Measurements from ENCODE around the gene TSSK6. TPM values are rescaled to one million over a fixed set of nuclear protein-coding genes. Genes with fewer than 3 reads are reported as not detected.

TSSK6 gene
- 1.8 TPM for total RNA-seq

DNA sequence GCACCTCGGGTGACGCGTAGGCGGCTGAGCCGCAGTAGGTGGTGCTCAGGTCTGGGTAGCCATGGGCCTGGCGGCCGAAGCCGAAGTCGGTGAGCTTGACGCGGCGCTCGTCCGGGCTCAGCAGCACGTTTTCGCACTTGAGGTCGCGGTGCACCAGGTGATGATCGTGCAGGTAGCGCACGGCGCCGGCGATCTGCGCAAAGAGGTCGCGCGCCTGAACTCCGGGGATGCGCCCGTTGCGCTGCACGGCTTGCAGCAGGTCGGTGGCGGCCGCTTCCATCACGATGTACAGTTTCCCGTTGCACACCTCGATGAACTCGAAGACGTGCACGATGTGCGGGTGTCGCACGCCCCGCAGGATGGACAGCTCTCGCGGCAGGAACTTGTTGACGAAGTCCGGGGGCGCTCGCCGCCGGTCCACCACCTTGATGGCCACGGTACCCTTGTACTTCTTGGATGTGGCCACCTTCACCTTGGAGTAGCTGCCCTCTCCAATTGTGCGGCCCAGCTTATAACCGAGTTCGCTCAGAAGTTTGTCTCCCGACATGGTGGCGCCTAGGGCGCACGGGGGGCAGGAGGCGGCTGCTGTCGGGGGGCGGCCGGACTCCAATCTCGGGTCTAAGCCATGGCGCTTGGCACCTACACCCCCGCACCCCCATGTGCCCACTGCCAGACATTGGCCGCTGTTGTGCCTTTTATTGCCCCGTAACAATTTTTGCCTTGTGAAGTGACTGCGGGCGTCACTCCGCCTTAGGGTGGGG, at the start of gene TSSK6:
TSS of gene TSSK6 (minus strand) at position 668 of the 761 bp plus-strand sequence. CDS start at position 547, 121 bp downstream.
- no peak for DNase-seq (ENCODE audit: low spot score)
- ATAC-seq = no peak

GRCh38 chr19:19563348-19563848, 48.0 kb upstream of the TSSK6 start:
- DNase-seq (ENCODE audit: low spot score) (no peak), ATAC-seq (no peak)

- no peak for ATAC-seq
- DNase-seq (ENCODE audit: low spot score) = no peak
These were observed 47.5 kb upstream of the TSSK6 start for GRCh38 chr19:19562665-19563347.

DNA sequence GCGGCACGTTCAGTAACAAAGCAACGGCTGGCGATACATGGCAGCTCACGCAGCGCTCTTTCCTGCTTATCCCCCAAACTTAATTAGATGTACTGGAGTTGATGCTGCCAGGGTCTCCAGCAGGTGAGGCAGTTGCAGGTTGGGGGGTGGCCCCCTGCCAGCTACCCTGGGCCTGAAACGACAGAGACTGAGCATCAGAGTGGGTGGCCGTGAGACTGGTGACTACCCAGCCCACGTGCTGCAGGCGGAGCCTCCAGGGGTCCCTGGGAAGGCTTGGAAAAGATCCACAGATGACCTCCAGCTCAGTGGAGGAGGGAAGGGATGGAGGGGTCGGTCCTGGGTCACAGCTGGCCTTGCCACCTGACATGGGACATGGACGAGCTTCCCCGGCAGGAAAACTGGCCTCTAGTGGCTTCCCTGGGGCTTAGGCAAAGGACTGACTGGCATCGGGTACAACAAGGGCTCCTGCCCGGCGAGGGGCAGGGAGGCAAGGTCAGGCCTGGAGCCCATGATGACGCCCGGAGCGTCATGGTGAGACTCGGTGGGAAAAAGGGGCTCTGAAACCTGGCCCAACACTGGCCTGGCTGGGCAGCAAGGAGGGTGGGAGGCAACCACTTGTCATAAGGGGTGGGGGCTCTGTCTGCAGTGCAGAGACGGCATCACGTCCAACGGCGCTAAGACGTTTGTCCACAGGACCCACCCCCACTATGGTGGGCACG, 46.8 kb upstream of the TSSK6 start:
- ATAC-seq (no peak), DNase-seq (ENCODE audit: low spot score) (no peak)

GRCh38 chr19:19559931-19560330, 44.6 kb upstream of the TSSK6 start:
- DNase-seq (ENCODE audit: low spot score) (no peak), ATAC-seq (no peak)

GRCh38 chr19:19558636-19559035, 43.3 kb upstream of the TSSK6 start:
- DNase-seq (ENCODE audit: low spot score) (no peak), ATAC-seq (no peak)

GRCh38 chr19:19558055-19558454, 42.7 kb upstream of the TSSK6 start:
- DNase-seq (ENCODE audit: low spot score) = no peak
- no peak for ATAC-seq

DNA sequence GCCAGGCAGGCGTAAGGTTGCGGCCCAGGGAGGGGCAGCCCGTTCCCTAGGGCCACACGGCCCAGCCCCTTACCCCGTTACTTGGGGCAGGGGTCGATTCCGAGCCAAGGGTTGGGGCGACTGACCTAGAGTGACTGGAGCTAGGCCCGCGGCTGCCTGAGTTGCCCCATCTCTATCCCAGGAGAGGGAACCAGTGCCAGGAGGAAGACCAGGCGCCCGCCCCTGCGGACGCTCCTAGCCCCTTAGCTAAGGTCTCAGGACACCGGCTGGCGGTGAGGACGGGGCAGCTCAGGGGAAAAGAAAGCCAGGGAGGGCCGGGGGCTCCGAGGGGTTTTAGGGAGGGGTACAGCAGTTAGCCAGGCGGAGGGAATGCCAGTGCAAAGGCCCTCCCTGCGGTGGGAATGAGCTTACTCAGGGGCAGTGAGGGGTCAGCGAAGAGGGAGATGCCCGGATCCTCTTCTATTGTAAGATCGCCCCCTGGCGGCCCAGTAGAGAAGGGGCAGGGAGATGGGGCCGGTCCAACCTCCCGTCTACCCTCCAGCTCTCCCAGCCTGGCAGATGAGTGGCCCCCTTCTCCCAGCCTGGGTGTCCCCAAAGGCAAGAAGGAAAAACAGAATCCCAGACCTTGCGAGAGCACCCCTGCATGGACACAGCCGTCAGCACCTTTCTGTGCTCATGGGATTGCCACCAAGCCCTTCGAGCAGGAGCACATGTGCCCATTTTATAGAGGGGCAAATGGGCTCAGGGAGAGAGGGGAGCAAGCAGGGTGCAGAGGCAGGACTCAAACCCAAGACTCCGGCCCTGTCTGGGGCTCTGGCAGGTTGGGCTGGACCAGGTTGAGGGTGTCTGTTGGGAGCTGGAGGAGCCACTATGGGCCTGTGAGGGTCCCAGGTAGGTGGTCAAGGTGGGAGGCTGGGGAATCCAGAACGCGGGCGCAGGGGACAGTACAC, 39.0 kb upstream of the TSSK6 start:
- ATAC-seq (peak; percentile 66), DNase-seq (ENCODE audit: low spot score) (no peak)

DNA sequence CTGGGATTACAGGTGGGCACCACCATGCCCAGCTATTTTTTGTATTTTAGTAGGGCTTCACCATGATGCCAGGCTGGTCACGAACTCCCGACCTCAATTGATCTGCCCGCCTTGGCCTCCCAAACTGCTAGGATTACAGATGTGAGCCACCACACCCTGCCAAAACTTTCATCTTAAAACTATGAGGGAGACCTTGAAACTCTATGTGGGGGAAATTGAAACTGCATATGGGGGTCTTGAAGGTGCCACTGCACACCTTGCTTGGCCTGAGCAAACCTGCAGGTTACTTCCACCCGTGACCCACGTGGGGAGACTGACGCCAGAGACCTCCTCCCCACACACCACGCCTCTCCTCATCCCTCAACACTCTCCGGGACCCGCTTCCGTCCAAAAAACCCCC, 38.3 kb upstream of the TSSK6 start:
- no peak for ATAC-seq

DNA sequence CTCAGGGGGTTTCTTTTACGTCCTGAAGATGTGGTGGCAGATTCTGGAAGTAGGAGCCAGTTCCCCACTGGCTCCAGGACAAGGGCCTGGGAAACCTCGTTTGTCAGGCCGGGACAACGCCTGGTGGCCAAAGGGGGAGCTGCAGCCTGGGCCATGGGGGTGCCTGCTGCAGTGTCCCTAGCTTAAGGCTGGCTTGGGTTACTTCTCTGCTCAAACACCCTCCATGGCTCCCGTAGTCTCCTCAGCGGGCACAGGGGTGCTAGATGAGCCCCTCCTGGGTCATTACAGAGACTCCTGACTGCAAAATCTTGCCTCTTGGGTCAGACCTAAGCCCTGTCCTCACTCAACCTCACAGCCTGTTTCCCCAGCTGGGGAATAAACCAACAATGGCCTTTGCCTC, 37.5 kb upstream of the TSSK6 start:
- DNase-seq (ENCODE audit: low spot score) = no peak
- ATAC-seq = peak; percentile 42

More for the DNA sequence above, 38.3 kb upstream of the TSSK6 start:
- DNase-seq (ENCODE audit: low spot score) = no peak

GRCh38 chr19:19551853-19552192, 36.5 kb upstream of the TSSK6 start:
- ATAC-seq (no peak), DNase-seq (ENCODE audit: low spot score) (no peak)

DNA sequence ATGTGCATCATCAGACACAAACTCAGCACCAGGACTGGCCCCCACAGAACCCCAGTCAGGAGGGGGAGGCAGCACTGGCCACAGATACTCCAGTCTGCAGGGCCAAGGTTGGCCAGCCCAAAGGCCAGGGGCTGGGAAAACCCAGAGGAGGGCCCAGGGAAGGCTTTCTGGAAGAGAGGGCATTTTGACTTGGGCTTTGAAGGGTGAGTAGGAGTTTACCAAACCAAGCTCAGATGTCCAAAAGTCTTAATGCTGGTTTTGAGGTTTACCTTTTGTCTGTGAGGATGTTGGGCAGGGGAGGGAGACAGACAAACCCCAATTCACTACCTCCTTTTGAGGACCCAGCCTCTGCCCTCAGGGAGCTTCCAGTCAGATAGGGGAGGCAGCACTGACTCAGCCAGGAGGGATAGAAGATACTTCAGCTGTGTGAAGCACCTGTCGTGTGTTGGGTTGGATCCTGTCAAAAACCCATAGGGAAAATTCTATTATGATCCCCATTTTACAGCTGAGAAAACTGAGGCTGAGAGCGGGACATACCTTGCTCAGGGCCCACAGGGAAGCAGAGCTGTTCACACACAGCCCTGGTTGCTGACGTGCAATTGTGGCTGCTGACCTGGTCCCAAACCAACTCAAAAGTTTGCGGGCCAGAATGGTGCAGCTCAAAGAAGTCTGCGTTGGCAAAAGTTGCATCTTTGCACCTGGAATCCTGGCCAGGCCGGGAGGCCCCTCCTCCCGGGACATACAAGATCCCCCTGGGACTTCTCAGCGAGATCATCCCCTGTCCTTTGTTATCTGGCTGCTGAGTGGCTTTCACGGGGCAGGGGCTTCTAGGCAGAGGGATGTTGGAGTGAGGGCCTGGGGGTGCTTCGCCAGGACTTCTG, 35.9 kb upstream of the TSSK6 start:
- DNase-seq (ENCODE audit: low spot score) = no peak
- ATAC-seq = no peak

- ATAC-seq (no peak), DNase-seq (ENCODE audit: low spot score) (no peak)
These were observed 35.2 kb upstream of the TSSK6 start for GRCh38 chr19:19550485-19550929.

- no peak for ATAC-seq
- no peak for DNase-seq (ENCODE audit: low spot score)
These were observed 34.6 kb upstream of the TSSK6 start for GRCh38 chr19:19549804-19550464.

GRCh38 chr19:19548915-19549759, 33.8 kb upstream of the TSSK6 start:
- ATAC-seq = no peak
- no peak for DNase-seq (ENCODE audit: low spot score)

DNA sequence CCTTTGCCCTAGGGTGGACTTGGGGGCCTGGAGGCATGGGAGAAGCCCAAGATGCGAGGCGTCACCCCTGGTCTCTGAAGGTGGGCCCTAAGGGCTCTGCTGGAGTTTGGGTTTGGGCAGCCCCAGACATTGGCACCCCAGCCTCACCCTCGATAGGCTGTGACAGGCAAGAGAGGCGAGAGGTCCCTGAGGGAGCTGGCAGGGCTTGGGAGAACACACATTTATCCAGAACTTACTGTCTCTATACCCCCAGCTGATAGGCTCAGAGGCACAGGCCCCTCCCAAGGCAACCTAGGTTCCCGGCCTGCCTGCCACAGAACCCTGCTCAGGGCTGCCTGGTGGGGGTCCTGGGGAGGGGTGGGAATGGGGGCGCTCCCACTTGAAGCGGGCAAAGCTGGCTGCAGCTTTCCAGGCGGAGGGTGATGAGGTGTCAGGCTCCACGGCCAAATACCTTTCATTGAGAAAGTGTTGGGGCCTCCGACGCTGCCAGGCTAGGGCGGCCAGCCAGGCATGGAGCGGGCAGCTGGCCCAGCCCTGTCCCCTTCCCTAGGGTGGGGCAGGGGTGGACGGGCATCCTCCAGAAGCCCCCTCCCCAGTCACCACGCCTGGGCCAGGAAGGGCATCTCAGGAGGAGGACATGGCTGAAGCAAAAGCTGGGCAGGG, 32.5 kb upstream of the TSSK6 start:
- no peak for DNase-seq (ENCODE audit: low spot score)
- ATAC-seq = no peak

DNA sequence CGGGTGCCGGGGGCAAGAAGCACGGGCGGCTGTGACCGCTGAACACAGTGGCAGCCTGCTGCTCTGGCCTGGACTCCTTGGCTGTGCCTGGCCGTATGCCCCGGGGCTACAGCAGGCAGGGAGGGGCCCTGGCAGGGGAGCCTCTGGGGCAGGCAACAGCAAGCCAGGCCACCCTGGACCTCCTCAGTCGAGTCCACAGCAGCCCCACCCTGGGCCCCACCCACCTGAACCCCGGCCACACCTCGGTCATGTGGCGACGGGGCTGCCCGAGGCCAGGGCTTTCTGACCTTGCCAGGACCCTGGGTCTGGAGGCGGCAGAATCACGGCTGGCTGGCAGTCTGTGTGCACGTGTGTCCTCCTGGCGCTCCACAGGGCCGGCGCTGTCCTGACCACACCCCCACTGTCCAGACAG, 31.4 kb upstream of the TSSK6 start:
- no peak for DNase-seq (ENCODE audit: low spot score)
- no peak for ATAC-seq

- ATAC-seq (no peak), DNase-seq (ENCODE audit: low spot score) (no peak)
These were observed 30.4 kb upstream of the TSSK6 start for GRCh38 chr19:19545707-19546106.

All from left lobe of liver (tissue), 2 donors.